Measurements from ENCODE around the gene RAP2A.

RAP2A gene

GRCh38 chr13:97512732-97513131 is 78.8 kb downstream of the RAP2A start:
- DNase-seq (ENCODE audit: low read depth, low spot score): no peak
- H3K4me3 ChIP-seq (ENCODE audit: low read length): no peak overlapping the region
- no CpG with 5 or more reads among the region's 3 CpGs for WGBS (ENCODE audit: insufficient coverage, insufficient read length)
- H3K36me3 ChIP-seq (ENCODE audit: control insufficient read depth, insufficient read depth, low read length): no peaks in the 10 kb centered on the region
- H3K9me3 ChIP-seq (ENCODE audit: control insufficient read depth, insufficient read depth, low read length): no peaks in the 10 kb centered on the region
- peaks cover 1% of the 10 kb centered on the region; the same call in 1 of the 2 replicates for H3K4me1 ChIP-seq (ENCODE audit: control insufficient read depth, insufficient read depth, low read length)
- H3K27ac ChIP-seq (ENCODE audit: low read length): no peak overlapping the region
- H3K27me3 ChIP-seq (ENCODE audit: control insufficient read depth, insufficient read depth, low read length): no peaks in the 10 kb centered on the region

- Histone ChIP-seq H3K9me3 (ENCODE audit: control insufficient read depth, insufficient read depth, low read length) (no peaks in the 10 kb centered on the region), H3K27me3 (ENCODE audit: control insufficient read depth, insufficient read depth, low read length) (no peaks in the 10 kb centered on the region), H3K4me3 (ENCODE audit: low read length) (no peak overlapping the region), H3K4me1 (ENCODE audit: control insufficient read depth, insufficient read depth, low read length) (peaks cover 1% of the 10 kb centered on the region; the same call in 1 of the 2 replicates), H3K27ac (ENCODE audit: low read length) (no peak overlapping the region), H3K36me3 (ENCODE audit: control insufficient read depth, insufficient read depth, low read length) (no peaks in the 10 kb centered on the region)
- DNase-seq (ENCODE audit: low read depth, low spot score): no peak
- WGBS (ENCODE audit: insufficient coverage, insufficient read length): no CpG with 5 or more reads among the region's 1 CpG
Measured at GRCh38 chr13:97515643-97516042, 81.7 kb downstream of the RAP2A start.

- no CpG with 5 or more reads among the region's 1 CpG for WGBS (ENCODE audit: insufficient coverage, insufficient read length)
- no peak for DNase-seq (ENCODE audit: low read depth, low spot score)
- no peaks in the 10 kb centered on the region for H3K9me3 ChIP-seq (ENCODE audit: control insufficient read depth, insufficient read depth, low read length)
- no peak overlapping the region for H3K4me3 ChIP-seq (ENCODE audit: low read length)
- no peaks in the 10 kb centered on the region for H3K4me1 ChIP-seq (ENCODE audit: control insufficient read depth, insufficient read depth, low read length)
- no peak overlapping the region for H3K27ac ChIP-seq (ENCODE audit: low read length)
- no peaks in the 10 kb centered on the region for H3K27me3 ChIP-seq (ENCODE audit: control insufficient read depth, insufficient read depth, low read length)
- H3K36me3 ChIP-seq (ENCODE audit: control insufficient read depth, insufficient read depth, low read length): no peaks in the 10 kb centered on the region
Measured at GRCh38 chr13:97517967-97518366, 84.0 kb downstream of the RAP2A start.

All from iPS DF 6.9 (cell line).